Measurements from ENCODE around the gene MED9. TPM values are rescaled to one million over a fixed set of nuclear protein-coding genes. Genes with fewer than 3 reads are reported as not detected.

The MED9 gene
- total and polyA plus RNA-seq, 2 of the 4 experiments (the other 2 are of a cell fraction), result 6.1 to 10.1 TPM

DNA sequence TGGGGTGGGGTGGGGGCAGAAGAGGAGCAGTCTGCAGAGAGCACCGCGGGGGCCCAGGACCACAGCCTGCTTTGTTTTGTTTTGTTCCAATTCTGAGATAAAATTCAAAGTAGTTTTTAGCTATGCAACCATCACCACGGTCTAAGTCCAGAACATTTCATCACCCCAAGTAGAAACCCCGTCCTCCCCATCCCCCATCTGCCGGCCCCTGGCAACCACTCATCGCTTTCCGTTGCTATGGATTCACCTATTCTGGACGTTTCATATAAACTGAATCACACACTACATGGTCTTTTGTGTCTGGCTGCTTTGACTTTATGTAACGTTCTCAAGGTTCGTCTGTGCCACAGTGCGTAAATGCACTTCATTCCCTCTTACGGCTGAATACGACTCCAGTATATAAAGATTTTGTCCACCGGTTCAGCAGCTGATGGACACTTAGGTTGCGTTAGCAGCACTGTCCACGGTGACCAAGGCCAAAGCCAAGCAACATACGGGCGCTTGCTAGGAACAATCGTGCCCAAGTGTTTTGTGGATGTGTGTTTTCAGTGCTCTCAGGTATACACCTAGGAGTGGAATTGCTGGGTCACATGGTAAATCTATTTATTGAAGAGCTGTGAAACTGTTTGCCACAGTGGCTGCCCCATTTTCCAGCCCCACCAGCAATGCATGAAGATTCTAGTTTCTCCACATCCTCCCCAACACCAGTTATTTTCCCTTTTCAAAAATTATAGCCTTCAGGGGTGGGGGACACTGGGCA lies 47.1 kb downstream of the MED9 start:
- H3K4me2 ChIP-seq (ENCODE audit: low read depth, low read length), result no peak overlapping the region
- no peak for DNase-seq
- BruUV-seq (replicated peaks), result no TSS peak

More for the DNA sequence above, 47.1 kb downstream of the MED9 start:
- no peaks in the 10 kb centered on the region for H3K9me1 ChIP-seq (ENCODE audit: insufficient read depth, low read length)
- H2BK5ac ChIP-seq (ENCODE audit: low read depth, low read length, poor library complexity, severe bottlenecking), result no peak overlapping the region
- H4K91ac ChIP-seq (ENCODE audit: insufficient read depth, low read depth, low read length), result no peak overlapping the region
- 83% methylated on average over 12 of the region's 19 CpGs; no CpG with 5 or more reads in 1 of the 2 experiments for WGBS, 2 experiments (ENCODE audit: extremely low coverage in 2 of 2, insufficient read length in 1 of 2)
- no peak overlapping the region for H4K5ac ChIP-seq (ENCODE audit: low read depth, low read length)
- no peak overlapping the region for H3K56ac ChIP-seq (ENCODE audit: extremely low read depth, insufficient read depth, low read length)
- no peaks in the 10 kb centered on the region for H3K36me3 ChIP-seq (ENCODE audit: control insufficient read depth, insufficient read depth, low read length)
- no peak overlapping the region for H3K23ac ChIP-seq (ENCODE audit: low read depth, low read length)
- H2BK120ac ChIP-seq (ENCODE audit: low read depth, low read length), result no peak overlapping the region
- H3K9ac ChIP-seq (ENCODE audit: low read depth, low read length), result no peak overlapping the region
- H3K27me3 ChIP-seq (ENCODE audit: control insufficient read depth, insufficient read depth, low read length), result no peaks in the 10 kb centered on the region; the same call in 1 of the 2 replicates
- in situ Hi-C loops (cut with MboI; ENCODE audit: low sequenced_read_pairs) (no loop called here), intact Hi-C loops (cut with micrococcal nuclease) (no loop called here), dilution Hi-C loops (cut with HindIII; ENCODE audit: low sequenced_read_pairs, unreplicated experiment) (no loop called here)
- no peak overlapping the region for H2AK9ac ChIP-seq (replicated peaks; ENCODE audit: low read depth, low read length, poor library complexity)
- H2AK5ac ChIP-seq (ENCODE audit: low read depth, low read length), result no peak overlapping the region
- CTCF ChIA-PET, result no interaction called here
- no peak overlapping the region for H3K4me3 ChIP-seq (ENCODE audit: insufficient read depth, low read depth, low read length)
- POLR2A ChIA-PET (ENCODE audit: unreplicated experiment), result no interaction called here
- no peak overlapping the region for H2BK15ac ChIP-seq (ENCODE audit: low read depth, low read length)
- no peaks in the 10 kb centered on the region for H3K9me3 ChIP-seq (ENCODE audit: control insufficient read depth, insufficient read depth, low read length)
- no peaks in the 10 kb centered on the region for H3K79me1 ChIP-seq (ENCODE audit: low read depth in 1 of 2, low read length in 2 of 2)
- no peak overlapping the region for H3K27ac ChIP-seq (ENCODE audit: insufficient read depth, low read length)
- no peak overlapping the region for H4K8ac ChIP-seq (ENCODE audit: low read depth in 2 of 2, low read length in 2 of 2)
- no peak overlapping the region for H3K18ac ChIP-seq (ENCODE audit: low read depth, low read length)
- no peaks in the 10 kb centered on the region; the same call in 1 of the 2 replicates for H4K20me1 ChIP-seq (ENCODE audit: insufficient read depth, low read length)
- no peaks in the 10 kb centered on the region for H3K4me1 ChIP-seq (ENCODE audit: control insufficient read depth, insufficient read depth, low read length)
- H3K14ac ChIP-seq (replicated peaks; ENCODE audit: low read depth, low read length), result no peak overlapping the region
- H2BK20ac ChIP-seq (ENCODE audit: low read depth, low read length), result no peak overlapping the region
- no peak overlapping the region for H3K4ac ChIP-seq (ENCODE audit: low read depth, low read length)
- no peak for TF ChIP-seq CEBPB (IDR thresholded peaks at IDR 0.05; ENCODE audit: low read depth, low read length)
- no peak for TF ChIP-seq RAD21 (IDR thresholded peaks at IDR 0.05; ENCODE audit: low read length)
- TF ChIP-seq MAZ (IDR thresholded peaks at IDR 0.05; ENCODE audit: borderline replicate concordance, low read depth, low read length), result no peak
- no peak for TF ChIP-seq NFE2L2 (IDR thresholded peaks at IDR 0.05; ENCODE audit: low read depth, low read length)
- TF ChIP-seq, protein P1, sequence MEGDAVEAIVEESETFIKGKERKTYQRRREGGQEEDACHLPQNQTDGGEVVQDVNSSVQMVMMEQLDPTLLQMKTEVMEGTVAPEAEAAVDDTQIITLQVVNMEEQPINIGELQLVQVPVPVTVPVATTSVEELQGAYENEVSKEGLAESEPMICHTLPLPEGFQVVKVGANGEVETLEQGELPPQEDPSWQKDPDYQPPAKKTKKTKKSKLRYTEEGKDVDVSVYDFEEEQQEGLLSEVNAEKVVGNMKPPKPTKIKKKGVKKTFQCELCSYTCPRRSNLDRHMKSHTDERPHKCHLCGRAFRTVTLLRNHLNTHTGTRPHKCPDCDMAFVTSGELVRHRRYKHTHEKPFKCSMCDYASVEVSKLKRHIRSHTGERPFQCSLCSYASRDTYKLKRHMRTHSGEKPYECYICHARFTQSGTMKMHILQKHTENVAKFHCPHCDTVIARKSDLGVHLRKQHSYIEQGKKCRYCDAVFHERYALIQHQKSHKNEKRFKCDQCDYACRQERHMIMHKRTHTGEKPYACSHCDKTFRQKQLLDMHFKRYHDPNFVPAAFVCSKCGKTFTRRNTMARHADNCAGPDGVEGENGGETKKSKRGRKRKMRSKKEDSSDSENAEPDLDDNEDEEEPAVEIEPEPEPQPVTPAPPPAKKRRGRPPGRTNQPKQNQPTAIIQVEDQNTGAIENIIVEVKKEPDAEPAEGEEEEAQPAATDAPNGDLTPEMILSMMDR (conservative IDR thresholded peaks at IDR 0.05; ENCODE audit: low read depth, low read length), result no peak
- TF ChIP-seq POLR2A (IDR thresholded peaks at IDR 0.05; ENCODE audit: low read depth, low read length), result no peak
- no peak for TF ChIP-seq RFX5 (IDR thresholded peaks at IDR 0.05; ENCODE audit: low read depth, low read length)
- TF ChIP-seq MAFK (IDR thresholded peaks at IDR 0.05; ENCODE audit: low read depth, low read length), result no peak
- TF ChIP-seq FOS (IDR thresholded peaks at IDR 0.05; ENCODE audit: low read depth, low read length), result no peak
- TF ChIP-seq, protein P2, sequence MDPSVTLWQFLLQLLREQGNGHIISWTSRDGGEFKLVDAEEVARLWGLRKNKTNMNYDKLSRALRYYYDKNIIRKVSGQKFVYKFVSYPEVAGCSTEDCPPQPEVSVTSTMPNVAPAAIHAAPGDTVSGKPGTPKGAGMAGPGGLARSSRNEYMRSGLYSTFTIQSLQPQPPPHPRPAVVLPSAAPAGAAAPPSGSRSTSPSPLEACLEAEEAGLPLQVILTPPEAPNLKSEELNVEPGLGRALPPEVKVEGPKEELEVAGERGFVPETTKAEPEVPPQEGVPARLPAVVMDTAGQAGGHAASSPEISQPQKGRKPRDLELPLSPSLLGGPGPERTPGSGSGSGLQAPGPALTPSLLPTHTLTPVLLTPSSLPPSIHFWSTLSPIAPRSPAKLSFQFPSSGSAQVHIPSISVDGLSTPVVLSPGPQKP (IDR thresholded peaks at IDR 0.05; ENCODE audit: borderline replicate concordance, low read depth, low read length), result no peak
- no peak for ATAC-seq (ENCODE audit: low read depth)
- H2AFZ ChIP-seq (replicated peaks; ENCODE audit: low read length, poor library complexity), result no peak overlapping the region
